Keratinocyte (primary cell): Measurements from ENCODE around the gene LHFPL3. TPM values are rescaled to one million over a fixed set of nuclear protein-coding genes. Genes with fewer than 3 reads are reported as not detected.

Experiments
- DNase-seq: peaks from one replicate; pipeline ENCODE4 v3.0.0-alpha.2; 2011; ENCODE audit warnings: low read depth, missing footprints, low spot score
- FAIRE-seq: peaks from 2 replicates; lab custom pipeline; 2011; peaks lifted over from hg19 to GRCh38; lab: Jason Lieb, UNC
- H2AFZ ChIP-seq: 2 replicates; pipeline ENCODE4 v1.6.0; 2012; ENCODE audit warnings: low read length, control low read depth, inconsistent platforms; ENCODE audit not compliant: control insufficient read depth
- H3K27ac ChIP-seq: 2 replicates; pipeline ENCODE4 v1.5.1; 2011; ENCODE audit warnings: low read length; ENCODE audit not compliant: control insufficient read depth, insufficient read depth
- H3K27me3 ChIP-seq: 3 replicates; pipeline ENCODE4 v1.6.0; 2011; ENCODE audit warnings: low read length; ENCODE audit not compliant: control insufficient read depth, insufficient read depth; ENCODE audit errors: extremely low read depth
- H3K36me3 ChIP-seq, 2 experiments: 2 replicates in 1 of 2; 3 replicates in 1 of 2; pipeline ENCODE4 v1.5.1; 2011; ENCODE audit warnings: low read length in 2 of 2, mild to moderate bottlenecking in 1 of 2; ENCODE audit not compliant: control insufficient read depth in 2 of 2, insufficient read depth in 2 of 2; ENCODE audit errors: extremely low read depth in 1 of 2
- H3K4me1 ChIP-seq: 3 replicates; pipeline ENCODE4 v1.5.1; 2011; ENCODE audit warnings: low read length; ENCODE audit not compliant: control insufficient read depth, insufficient read depth; ENCODE audit errors: extremely low read depth
- H3K4me2 ChIP-seq: 3 replicates; pipeline ENCODE4 v1.6.0; 2011; ENCODE audit warnings: low read depth, low read length; ENCODE audit not compliant: control insufficient read depth, insufficient read depth; ENCODE audit errors: extremely low read depth
- H3K4me3 ChIP-seq, 3 experiments: fragments of 200-600 bp in 1 of 3; sonication (generic) in 1 of 3; 2 replicates in 2 of 3; 3 replicates in 1 of 3; pipeline ENCODE4 v1.5.1; 2011 to 2016; ENCODE audit warnings: low read length in 3 of 3, mild to moderate bottlenecking in 3 of 3, control low read depth in 2 of 3, inconsistent platforms in 1 of 3, low read depth in 1 of 3, mixed read lengths in 1 of 3, mixed run types in 1 of 3, moderate library complexity in 1 of 3; ENCODE audit not compliant: control insufficient read depth in 2 of 3, insufficient read depth in 2 of 3; ENCODE audit errors: extremely low read depth in 1 of 3
- H3K79me2 ChIP-seq: 2 replicates; pipeline ENCODE4 v1.6.0; 2012; ENCODE audit warnings: low read length; ENCODE audit not compliant: control insufficient read depth, insufficient read depth
- H3K9ac ChIP-seq: 3 replicates; pipeline ENCODE4 v1.6.0; 2011; ENCODE audit warnings: low read length; ENCODE audit not compliant: control insufficient read depth, insufficient read depth; ENCODE audit errors: extremely low read depth
- H3K9me1 ChIP-seq: 3 replicates; pipeline ENCODE4 v1.6.0; 2011; ENCODE audit warnings: low read length; ENCODE audit not compliant: control insufficient read depth, insufficient read depth; ENCODE audit errors: extremely low read depth
- H3K9me3 ChIP-seq: 2 replicates; pipeline ENCODE4 v1.5.1; 2012; ENCODE audit warnings: low read depth, low read length; ENCODE audit not compliant: control insufficient read depth
- H4K20me1 ChIP-seq: 3 replicates; pipeline ENCODE4 v1.6.0; 2011; ENCODE audit warnings: low read length; ENCODE audit not compliant: control insufficient read depth, insufficient read depth; ENCODE audit errors: extremely low read depth
- EZH2 ChIP-seq: IDR thresholded peaks from one replicate; pipeline ENCODE4 v1.6.1; 2012; ENCODE audit warnings: inconsistent platforms, mild to moderate bottlenecking, low read length, moderate library complexity
- dilution Hi-C: fragments of 300-500 bp; cut with MboI; formaldehyde crosslinking; loops from one replicate; pipeline ENCODE4 v1.7.0; 2020; ENCODE audit warnings: low sequenced_read_pairs; ENCODE audit not compliant: extremely low pct_ligation_motif_present
- polyA plus RNA-seq, 5 experiments: library from polyadenylated mRNA; depleted of rRNA in 3 of 5; stranded (reverse) in 3 of 5; stranded (forward) in 1 of 5; unstranded in 1 of 5; fragments of >200 nt; gene quantifications; 1 replicate in 1 of 5; 2 replicates in 3 of 5; 3 replicates in 1 of 5; pipeline versions ENCODE4 v1.2.1 to v1.2.3, GENCODE V29; 2011 to 2012; ENCODE audit warnings: missing spikeins in 2 of 5, low read depth in 1 of 5, low replicate concordance in 1 of 5
- TF ChIP-seq, protein P1 (sequence below), 3 experiments: IDR thresholded peaks in 1 of 3; conservative IDR thresholded peaks in 1 of 3; optimal IDR thresholded peaks in 1 of 3; 2 replicates in 2 of 3; 3 replicates in 1 of 3; pipeline versions ENCODE3 to v1.5.1; 2011; ENCODE audit warnings: low read length in 3 of 3, mild to moderate bottlenecking in 3 of 3, moderate library complexity in 2 of 3, control low read depth in 1 of 3, inconsistent platforms in 1 of 3; ENCODE audit not compliant: insufficient read depth in 2 of 3; ENCODE audit errors: extremely low read depth in 1 of 3

LHFPL3 gene
- polyA plus RNA-seq, 1 donor (not counting 4 experiments of a cell fraction or from before 2014, with no cell fraction given): not detected

DNA sequence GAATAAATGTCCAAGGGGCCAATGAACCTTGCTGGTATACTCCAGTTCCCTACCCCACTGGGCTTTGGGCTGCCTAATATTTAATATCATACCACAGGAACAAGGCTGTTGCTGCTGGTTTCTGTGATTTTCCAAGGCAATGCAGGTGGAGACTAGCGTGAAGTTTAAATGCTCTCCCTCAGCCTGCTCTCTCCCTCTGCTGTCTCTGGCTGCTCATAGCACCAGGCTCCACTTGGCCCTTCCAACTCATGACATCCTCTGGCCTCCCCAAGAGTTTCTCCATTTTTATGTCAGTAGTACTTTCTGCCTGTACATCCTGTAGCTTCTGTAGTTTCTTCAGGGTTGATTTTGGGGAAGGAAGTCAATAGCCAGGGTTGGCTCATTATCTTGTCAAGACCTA, 103.5 kb downstream of the LHFPL3 start:
- Histone ChIP-seq H3K9me3 (no peaks in the 10 kb centered on the region), H3K27ac (no peak overlapping the region), H3K9ac (no peak overlapping the region), H4K20me1 (no peaks in the 10 kb centered on the region), H3K79me2 (no peaks in the 10 kb centered on the region), H3K27me3 (no peaks in the 10 kb centered on the region), H3K4me2 (no peak overlapping the region), H3K4me3 (no peak overlapping the region), H2AFZ (no peak overlapping the region), H3K9me1 (no peaks in the 10 kb centered on the region), H3K4me1 (no peaks in the 10 kb centered on the region), H3K36me3 (no peaks in the 10 kb centered on the region)
- dilution Hi-C loops: no loop called here
- FAIRE-seq (no peak), DNase-seq (no peak)
- TF ChIP-seq, protein P1, sequence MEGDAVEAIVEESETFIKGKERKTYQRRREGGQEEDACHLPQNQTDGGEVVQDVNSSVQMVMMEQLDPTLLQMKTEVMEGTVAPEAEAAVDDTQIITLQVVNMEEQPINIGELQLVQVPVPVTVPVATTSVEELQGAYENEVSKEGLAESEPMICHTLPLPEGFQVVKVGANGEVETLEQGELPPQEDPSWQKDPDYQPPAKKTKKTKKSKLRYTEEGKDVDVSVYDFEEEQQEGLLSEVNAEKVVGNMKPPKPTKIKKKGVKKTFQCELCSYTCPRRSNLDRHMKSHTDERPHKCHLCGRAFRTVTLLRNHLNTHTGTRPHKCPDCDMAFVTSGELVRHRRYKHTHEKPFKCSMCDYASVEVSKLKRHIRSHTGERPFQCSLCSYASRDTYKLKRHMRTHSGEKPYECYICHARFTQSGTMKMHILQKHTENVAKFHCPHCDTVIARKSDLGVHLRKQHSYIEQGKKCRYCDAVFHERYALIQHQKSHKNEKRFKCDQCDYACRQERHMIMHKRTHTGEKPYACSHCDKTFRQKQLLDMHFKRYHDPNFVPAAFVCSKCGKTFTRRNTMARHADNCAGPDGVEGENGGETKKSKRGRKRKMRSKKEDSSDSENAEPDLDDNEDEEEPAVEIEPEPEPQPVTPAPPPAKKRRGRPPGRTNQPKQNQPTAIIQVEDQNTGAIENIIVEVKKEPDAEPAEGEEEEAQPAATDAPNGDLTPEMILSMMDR (optimal IDR thresholded peaks at IDR 0.05 in 1 of 3, IDR thresholded peaks at IDR 0.05 in 1 of 3, conservative IDR thresholded peaks at IDR 0.05 in 1 of 3; ENCODE audit: extremely low read depth in 1 of 3, insufficient read depth in 2 of 3, low read length in 3 of 3): no peak
- no peak for TF ChIP-seq EZH2

- no peaks in the 10 kb centered on the region for H3K9me3 ChIP-seq
- no peaks in the 10 kb centered on the region for H3K36me3 ChIP-seq
- no peaks in the 10 kb centered on the region for H3K27me3 ChIP-seq
- H3K9ac ChIP-seq: no peak overlapping the region
- no peak for FAIRE-seq
- H2AFZ ChIP-seq: no peak overlapping the region
- H3K9me1 ChIP-seq: no peaks in the 10 kb centered on the region
- H4K20me1 ChIP-seq: no peaks in the 10 kb centered on the region
- H3K4me3 ChIP-seq: no peak overlapping the region
- no peak overlapping the region for H3K4me2 ChIP-seq
- DNase-seq: no peak
- no peak overlapping the region for H3K27ac ChIP-seq
- dilution Hi-C loops: no loop called here
- no peaks in the 10 kb centered on the region for H3K4me1 ChIP-seq
- H3K79me2 ChIP-seq: no peaks in the 10 kb centered on the region
- TF ChIP-seq, protein P1 (optimal IDR thresholded peaks at IDR 0.05 in 1 of 3, IDR thresholded peaks at IDR 0.05 in 1 of 3, conservative IDR thresholded peaks at IDR 0.05 in 1 of 3; ENCODE audit: extremely low read depth in 1 of 3, insufficient read depth in 2 of 3, low read length in 3 of 3): no peak
- no peak for TF ChIP-seq EZH2
These were observed 105.7 kb downstream of the LHFPL3 start for GRCh38 chr7:104434129-104434528.
